Stimulated activated naive CD8-positive, alpha-beta T cell treated with anti-CD3 and anti-CD28 coated beads, Interleukin-15, Interleukin-2, amounts not matched to agents 100 ng/mL and 50 ng/mL, for 24 hours (primary cell): ENCODE measurements around the gene ACTL10.

ENCODE experiments used
- H3K27ac Mint-ChIP-seq: one replicate; pipeline ENCODE4 v1.8.0; 2021; ENCODE audit warnings: mild to moderate bottlenecking, mixed read lengths
- H3K27me3 Mint-ChIP-seq: one replicate; pipeline ENCODE4 v1.8.0; 2021; ENCODE audit warnings: mixed read lengths
- H3K36me3 Mint-ChIP-seq: one replicate; pipeline ENCODE4 v1.8.0; 2021; ENCODE audit warnings: low read depth, mixed read lengths
- H3K4me1 Mint-ChIP-seq: one replicate; pipeline ENCODE4 v1.8.0; 2021; ENCODE audit warnings: low read depth, mixed read lengths
- H3K4me3 Mint-ChIP-seq: one replicate; pipeline ENCODE4 v1.8.0; 2021; ENCODE audit warnings: mild to moderate bottlenecking, mixed read lengths
- H3K9me3 Mint-ChIP-seq: one replicate; pipeline ENCODE4 v1.8.0; 2021; ENCODE audit warnings: mixed read lengths

The ACTL10 gene

DNA sequence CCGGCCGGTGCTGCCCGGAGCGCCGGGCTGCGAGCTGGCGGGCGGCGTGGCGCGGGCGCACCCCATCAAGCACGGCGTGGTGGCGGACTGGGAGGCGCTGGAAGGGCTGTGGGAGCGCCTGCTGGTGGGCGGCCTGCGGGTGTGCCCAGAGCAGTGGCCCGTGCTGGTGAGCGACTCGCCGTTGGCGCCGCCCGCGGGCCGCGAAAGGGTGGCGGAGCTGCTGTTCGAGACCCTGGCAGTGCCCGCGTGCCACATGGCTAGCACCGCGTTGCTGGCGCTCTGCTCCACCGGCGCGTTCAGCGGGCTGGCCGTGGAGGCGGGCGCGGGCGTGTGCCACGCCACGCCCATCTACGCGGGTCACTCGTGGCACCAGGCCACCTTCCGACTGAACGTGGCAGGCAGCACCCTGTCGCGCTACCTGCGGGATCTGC, 517 bp downstream of the ACTL10 start:
- Mint-ChIP-seq H3K27me3 (no peaks in the 10 kb centered on the region), H3K4me1 (peaks cover 37% of the 10 kb centered on the region), H3K4me3 (peak overlapping the region; percentile 91), H3K27ac (peak overlapping the region; percentile 52), H3K36me3 (peaks cover 4% of the 10 kb centered on the region), H3K9me3 (no peaks in the 10 kb centered on the region)

DNA sequence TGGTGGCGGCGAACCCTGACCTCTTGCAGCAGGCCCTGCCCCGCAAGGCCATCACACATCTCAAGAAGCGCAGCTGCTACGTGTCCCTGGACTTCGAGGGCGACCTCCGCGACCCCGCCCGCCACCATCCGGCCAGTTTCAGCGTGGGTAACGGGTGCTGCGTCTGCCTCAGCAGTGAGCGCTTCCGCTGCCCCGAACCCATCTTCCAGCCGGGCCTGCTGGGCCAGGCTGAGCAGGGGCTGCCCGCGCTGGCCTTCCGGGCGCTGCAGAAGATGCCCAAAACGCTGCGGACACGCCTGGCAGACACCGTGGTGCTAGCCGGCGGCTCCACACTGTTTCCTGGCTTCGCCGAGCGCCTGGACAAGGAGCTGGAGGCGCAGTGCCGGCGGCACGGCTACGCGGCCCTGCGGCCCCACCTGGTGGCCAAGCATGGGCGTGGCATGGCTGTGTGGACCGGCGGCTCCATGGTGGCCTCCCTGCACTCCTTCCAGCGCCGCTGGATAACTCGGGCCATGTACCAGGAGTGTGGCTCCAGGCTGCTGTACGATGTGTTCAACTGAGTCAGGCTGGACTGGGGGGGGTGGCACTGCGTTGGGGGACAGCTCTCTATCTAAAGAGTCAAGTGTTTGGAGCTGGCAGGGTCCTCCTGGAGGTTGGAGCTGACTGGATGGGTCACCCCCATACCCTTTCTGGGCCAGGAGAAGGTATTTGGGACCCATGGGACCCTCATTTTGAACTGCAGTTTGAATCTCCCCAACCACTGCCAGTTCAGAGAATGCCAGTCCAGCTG, 1.1 kb downstream of the ACTL10 start:
- Mint-ChIP-seq H3K9me3 (no peaks in the 10 kb centered on the region), H3K27ac (peak overlapping the region; percentile 52), H3K36me3 (peaks cover 4% of the 10 kb centered on the region), H3K4me3 (peak overlapping the region; percentile 91), H3K27me3 (no peaks in the 10 kb centered on the region), H3K4me1 (peaks cover 36% of the 10 kb centered on the region)

- peaks cover 40% of the 10 kb centered on the region for H3K4me1 Mint-ChIP-seq
- H3K4me3 Mint-ChIP-seq = peak overlapping the region; percentile 91
- peak overlapping the region; percentile 40 for H3K27ac Mint-ChIP-seq
- H3K36me3 Mint-ChIP-seq = peaks cover 4% of the 10 kb centered on the region
- H3K27me3 Mint-ChIP-seq = no peaks in the 10 kb centered on the region
- H3K9me3 Mint-ChIP-seq = no peaks in the 10 kb centered on the region
These were observed 1.9 kb downstream of the ACTL10 start for GRCh38 chr20:33668466-33669155.

- peaks cover 40% of the 10 kb centered on the region for H3K4me1 Mint-ChIP-seq
- H3K27ac Mint-ChIP-seq = no peak overlapping the region
- no peaks in the 10 kb centered on the region for H3K27me3 Mint-ChIP-seq
- H3K36me3 Mint-ChIP-seq = peaks cover 4% of the 10 kb centered on the region
- peak overlapping the region; percentile 91 for H3K4me3 Mint-ChIP-seq
- no peaks in the 10 kb centered on the region for H3K9me3 Mint-ChIP-seq
These were observed 2.5 kb downstream of the ACTL10 start for GRCh38 chr20:33669224-33669623.

GRCh38 chr20:33669873-33670640, 3.3 kb downstream of the ACTL10 start:
- Mint-ChIP-seq H3K27ac (no peak overlapping the region), H3K27me3 (no peaks in the 10 kb centered on the region), H3K36me3 (peaks cover 4% of the 10 kb centered on the region), H3K9me3 (no peaks in the 10 kb centered on the region), H3K4me3 (no peak overlapping the region), H3K4me1 (peaks cover 37% of the 10 kb centered on the region)

- Mint-ChIP-seq H3K4me1 (peaks cover 33% of the 10 kb centered on the region), H3K9me3 (no peaks in the 10 kb centered on the region), H3K36me3 (peaks cover 4% of the 10 kb centered on the region), H3K27ac (no peak overlapping the region), H3K27me3 (no peaks in the 10 kb centered on the region), H3K4me3 (no peak overlapping the region)
These were observed 4.2 kb downstream of the ACTL10 start for GRCh38 chr20:33670715-33671499.

DNA sequence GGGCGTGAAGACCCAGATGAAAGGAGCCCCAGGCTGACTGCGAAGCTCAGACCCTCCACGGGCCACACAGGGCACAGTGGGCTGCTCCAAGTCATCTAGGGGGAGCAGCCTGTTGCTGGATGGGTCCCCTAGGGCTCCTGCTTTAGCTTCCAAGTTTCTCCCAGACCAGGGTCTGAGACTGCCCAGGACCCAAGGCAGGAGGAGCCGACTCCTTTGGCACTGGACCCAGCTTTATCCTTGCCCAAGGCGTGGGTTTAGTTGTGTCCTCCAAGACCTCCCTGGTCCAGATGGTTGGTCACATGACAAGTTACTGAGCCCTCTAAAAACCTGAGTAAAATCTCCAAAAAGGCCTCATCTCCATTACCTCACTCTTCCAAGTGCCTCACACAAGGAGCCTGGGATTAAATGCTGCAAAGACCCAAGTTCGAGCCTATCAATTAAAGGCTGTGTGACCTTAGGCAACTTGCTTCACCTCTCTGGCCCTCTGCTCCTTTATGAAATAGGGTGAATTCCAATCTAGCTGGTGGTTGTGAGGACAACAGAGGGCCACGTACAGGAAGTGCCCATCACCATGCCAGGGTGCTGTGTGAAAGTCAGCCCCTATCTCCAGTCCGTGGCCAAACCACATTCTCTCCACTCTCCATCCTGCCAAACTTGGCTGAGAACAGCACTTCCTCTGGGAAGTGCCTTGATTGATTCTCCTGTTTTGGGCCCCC, 5.0 kb downstream of the ACTL10 start:
- peaks cover 26% of the 10 kb centered on the region for H3K4me1 Mint-ChIP-seq
- no peak overlapping the region for H3K27ac Mint-ChIP-seq
- peaks cover 9% of the 10 kb centered on the region for H3K36me3 Mint-ChIP-seq
- no peaks in the 10 kb centered on the region for H3K9me3 Mint-ChIP-seq
- H3K4me3 Mint-ChIP-seq = no peak overlapping the region
- H3K27me3 Mint-ChIP-seq = no peaks in the 10 kb centered on the region

GRCh38 chr20:33672426-33673113, 5.8 kb downstream of the ACTL10 start:
- Mint-ChIP-seq H3K27ac (no peak overlapping the region), H3K36me3 (peaks cover 13% of the 10 kb centered on the region), H3K4me3 (peak overlapping the region; percentile 90), H3K9me3 (no peaks in the 10 kb centered on the region), H3K4me1 (peaks cover 25% of the 10 kb centered on the region), H3K27me3 (no peaks in the 10 kb centered on the region)

- H3K27me3 Mint-ChIP-seq = no peaks in the 10 kb centered on the region
- no peaks in the 10 kb centered on the region for H3K9me3 Mint-ChIP-seq
- peak overlapping the region; percentile 90 for H3K4me3 Mint-ChIP-seq
- H3K27ac Mint-ChIP-seq = no peak overlapping the region
- H3K4me1 Mint-ChIP-seq = peaks cover 25% of the 10 kb centered on the region
- peaks cover 17% of the 10 kb centered on the region for H3K36me3 Mint-ChIP-seq
These were observed 6.3 kb downstream of the ACTL10 start for GRCh38 chr20:33673114-33673409.

- peak overlapping the region; percentile 90 for H3K4me3 Mint-ChIP-seq
- no peaks in the 10 kb centered on the region for H3K9me3 Mint-ChIP-seq
- H3K36me3 Mint-ChIP-seq = peaks cover 18% of the 10 kb centered on the region
- no peaks in the 10 kb centered on the region for H3K27me3 Mint-ChIP-seq
- peaks cover 20% of the 10 kb centered on the region for H3K4me1 Mint-ChIP-seq
- peak overlapping the region; percentile 86 for H3K27ac Mint-ChIP-seq
These were observed 6.9 kb downstream of the ACTL10 start for GRCh38 chr20:33673410-33674293.

DNA sequence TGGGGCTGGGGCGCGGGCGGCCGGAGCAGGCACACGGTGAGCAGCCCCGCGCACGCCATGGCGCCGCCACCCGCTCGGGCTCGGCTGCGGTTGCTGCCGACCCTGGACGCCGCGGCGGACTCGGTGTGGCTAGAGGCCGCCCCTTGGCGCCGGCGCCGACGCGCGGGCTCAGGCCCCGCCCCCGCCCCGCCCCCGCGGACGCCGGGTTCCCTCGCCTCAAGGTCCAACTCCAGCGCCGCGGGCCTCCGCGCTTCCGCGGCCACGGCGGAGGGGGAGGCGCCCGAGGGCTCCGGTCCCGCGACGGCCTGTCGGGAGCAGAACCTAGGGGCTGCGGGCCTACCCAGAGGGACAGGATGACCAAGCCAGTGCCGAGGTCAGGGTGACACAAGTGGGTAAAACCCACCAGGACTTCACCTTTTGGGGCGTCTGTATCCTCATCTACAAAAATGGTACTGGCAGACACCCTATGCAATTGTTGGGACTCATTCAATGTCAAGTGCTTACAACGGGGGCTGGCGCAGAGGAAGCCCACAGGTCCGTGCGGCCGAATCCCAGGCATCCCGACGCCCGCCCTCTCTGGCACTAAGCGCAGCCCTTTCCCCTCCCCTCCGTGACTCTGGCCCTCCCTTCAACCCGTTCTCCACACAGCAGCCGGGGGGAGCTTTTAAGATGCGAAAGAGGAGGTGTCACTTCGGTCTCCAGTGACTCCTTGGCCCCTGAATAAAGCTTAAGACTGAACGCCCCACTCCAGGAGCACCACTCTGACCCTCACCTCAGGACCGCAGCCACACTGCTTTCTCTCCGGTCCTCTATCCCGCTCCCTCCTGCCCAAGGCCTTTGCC, 7.8 kb downstream of the ACTL10 start, which contains the start of gene NECAB3:
TSS of gene NECAB3 (minus strand) at position 135 of the 842 bp plus-strand sequence. CDS start at position 59, 76 bp downstream.
- H3K4me1 Mint-ChIP-seq = peaks cover 23% of the 10 kb centered on the region
- peaks cover 24% of the 10 kb centered on the region for H3K36me3 Mint-ChIP-seq
- H3K27ac Mint-ChIP-seq = peak within 1 kb of the TSS; percentile 86

More for the DNA sequence above, 7.8 kb downstream of the ACTL10 start, which contains the start of gene NECAB3:
- H3K4me3 Mint-ChIP-seq = peak within 1 kb of the TSS; percentile 90
- H3K27me3 Mint-ChIP-seq = no peaks in the 10 kb centered on the region
- no peaks in the 10 kb centered on the region for H3K9me3 Mint-ChIP-seq
